OCI-LY3 (cell line): Measurements from ENCODE around the gene KRTAP21-1.

Source experiments
- H2AFZ ChIP-seq: fragments of 200-600, 300-600 bp; shearing (Covaris generic); 2 replicates; pipeline ENCODE4 v1.6.0; 2014; ENCODE audit warnings: antibody characterized with exemption, low read depth, low read length
- H3K27ac ChIP-seq: fragments of 200-600, 300-600 bp; sonication (generic); 2 replicates; pipeline ENCODE4 v1.5.1; 2014; ENCODE audit warnings: mild to moderate bottlenecking, low read length, moderate library complexity, mixed read lengths
- H3K27me3 ChIP-seq: fragments of 200-600, 300-600 bp; sonication (generic); 2 replicates; pipeline ENCODE4 v1.6.1; 2014; ENCODE audit warnings: low read depth, low read length, mixed read lengths
- H3K36me3 ChIP-seq: fragments of 200-600, 300-600 bp; sonication (generic); replicated peaks from 2 replicates; pipeline ENCODE3; 2014; ENCODE audit warnings: low read depth, low read length, mixed read lengths
- H3K4me1 ChIP-seq: fragments of 300-600, 200-600 bp; sonication (generic); 2 replicates; pipeline ENCODE4 v1.6.1; 2014; ENCODE audit warnings: low read length, mixed read lengths
- H3K4me2 ChIP-seq: fragments of 200-600, 300-600 bp; sonication (generic); 2 replicates; pipeline ENCODE4 v1.6.1; 2014; ENCODE audit warnings: low read length, mixed read lengths
- H3K4me3 ChIP-seq: fragments of 300-600, 200-600 bp; sonication (generic); 2 replicates; pipeline ENCODE4 v1.5.1; 2014; ENCODE audit warnings: antibody characterized with exemption, mild to moderate bottlenecking, low read length, moderate library complexity
- H3K79me2 ChIP-seq: fragments of 300-600, 200-600 bp; shearing (Covaris generic); 2 replicates; pipeline ENCODE4 v1.6.1; 2014; ENCODE audit warnings: mild to moderate bottlenecking, low read length, mixed read lengths
- H3K9ac ChIP-seq: fragments of 300-600, 200-600 bp; shearing (Covaris generic); 2 replicates; pipeline ENCODE4 v1.6.0; 2014; ENCODE audit warnings: mild to moderate bottlenecking, low read length, moderate library complexity
- H3K9me3 ChIP-seq: fragments of 200-600, 300-600 bp; shearing (Covaris generic); 2 replicates; pipeline ENCODE4 v1.6.1; 2014; ENCODE audit warnings: low read length, mixed read lengths; ENCODE audit not compliant: insufficient read depth
- H4K20me1 ChIP-seq: fragments of 200-600, 300-600 bp; sonication (generic); 2 replicates; pipeline ENCODE4 v1.6.1; 2016; ENCODE audit warnings: low read length, mixed read lengths; ENCODE audit not compliant: insufficient read depth
- CTCF ChIP-seq: fragments of 200-600, 300-600 bp; sonication (generic); IDR thresholded peaks from 2 replicates; pipeline ENCODE4 v1.5.1; 2014; ENCODE audit warnings: antibody characterized with exemption, low read length, low read depth
- EZH2phosphoT487 ChIP-seq: fragments of 200-600 bp; shearing (Covaris generic); IDR thresholded peaks from 2 replicates; pipeline ENCODE4 v1.6.1; 2018; ENCODE audit warnings: antibody characterized with exemption, mixed run types, low read depth

KRTAP21-1 gene

GRCh38 chr21:30740462-30740861 lies 14.8 kb downstream of the KRTAP21-1 start:
- Histone ChIP-seq H3K79me2 (no peaks in the 10 kb centered on the region), H2AFZ (no peak overlapping the region), H3K27me3 (no peaks in the 10 kb centered on the region), H3K4me3 (no peak overlapping the region), H3K36me3 (no peaks in the 10 kb centered on the region), H3K9ac (no peak overlapping the region), H3K4me1 (no peaks in the 10 kb centered on the region), H3K4me2 (no peak overlapping the region), H4K20me1 (no peaks in the 10 kb centered on the region), H3K27ac (no peak overlapping the region), H3K9me3 (no peaks in the 10 kb centered on the region)
- TF ChIP-seq EZH2phosphoT487 (no peak), CTCF (no peak)

GRCh38 chr21:30733026-30733425 lies 22.2 kb downstream of the KRTAP21-1 start:
- TF ChIP-seq CTCF (peak; percentile 56), EZH2phosphoT487 (no peak)
- Histone ChIP-seq H3K4me3 (0 out of 2 replicates have a peak overlapping the region, but pooled peaks have one; percentile 19), H3K9ac (no peak overlapping the region), H3K27ac (no peak overlapping the region), H3K4me2 (peak overlapping the region; percentile 29), H3K79me2 (no peaks in the 10 kb centered on the region), H3K9me3 (no peaks in the 10 kb centered on the region), H4K20me1 (no peaks in the 10 kb centered on the region), H3K27me3 (no peaks in the 10 kb centered on the region), H2AFZ (no peak overlapping the region), H3K36me3 (no peaks in the 10 kb centered on the region), H3K4me1 (peaks cover 4% of the 10 kb centered on the region; the same call in 1 of the 2 replicates)

GRCh38 chr21:30726726-30727125 lies 28.5 kb downstream of the KRTAP21-1 start:
- H3K4me2 ChIP-seq: no peak overlapping the region
- no peak overlapping the region for H3K27ac ChIP-seq
- no peaks in the 10 kb centered on the region for H3K36me3 ChIP-seq
- no peaks in the 10 kb centered on the region for H3K27me3 ChIP-seq
- no peaks in the 10 kb centered on the region for H3K79me2 ChIP-seq
- no peaks in the 10 kb centered on the region for H3K4me1 ChIP-seq
- TF ChIP-seq CTCF: no peak
- no peak for TF ChIP-seq EZH2phosphoT487
- H3K4me3 ChIP-seq: no peak overlapping the region
- H4K20me1 ChIP-seq: no peaks in the 10 kb centered on the region
- H3K9me3 ChIP-seq: no peaks in the 10 kb centered on the region
- no peak overlapping the region for H3K9ac ChIP-seq
- no peak overlapping the region for H2AFZ ChIP-seq

- Histone ChIP-seq H3K36me3 (no peaks in the 10 kb centered on the region), H3K4me1 (peaks cover 18% of the 10 kb centered on the region), H3K4me3 (no peak overlapping the region), H3K27me3 (no peaks in the 10 kb centered on the region), H3K4me2 (no peak overlapping the region), H4K20me1 (no peaks in the 10 kb centered on the region), H2AFZ (no peak overlapping the region), H3K9ac (no peak overlapping the region), H3K9me3 (no peaks in the 10 kb centered on the region), H3K79me2 (no peaks in the 10 kb centered on the region), H3K27ac (no peak overlapping the region)
- TF ChIP-seq EZH2phosphoT487: no peak
Observed at GRCh38 chr21:30719401-30719800, 35.8 kb downstream of the KRTAP21-1 start.
